NCI-H146 (cell line): ENCODE results near the gene TET2.

ENCODE experiments used
- DNase-seq: peaks from one replicate; lab custom pipeline; 2025; lab: John Stamatoyannopoulos, UW

The TET2 gene

DNA sequence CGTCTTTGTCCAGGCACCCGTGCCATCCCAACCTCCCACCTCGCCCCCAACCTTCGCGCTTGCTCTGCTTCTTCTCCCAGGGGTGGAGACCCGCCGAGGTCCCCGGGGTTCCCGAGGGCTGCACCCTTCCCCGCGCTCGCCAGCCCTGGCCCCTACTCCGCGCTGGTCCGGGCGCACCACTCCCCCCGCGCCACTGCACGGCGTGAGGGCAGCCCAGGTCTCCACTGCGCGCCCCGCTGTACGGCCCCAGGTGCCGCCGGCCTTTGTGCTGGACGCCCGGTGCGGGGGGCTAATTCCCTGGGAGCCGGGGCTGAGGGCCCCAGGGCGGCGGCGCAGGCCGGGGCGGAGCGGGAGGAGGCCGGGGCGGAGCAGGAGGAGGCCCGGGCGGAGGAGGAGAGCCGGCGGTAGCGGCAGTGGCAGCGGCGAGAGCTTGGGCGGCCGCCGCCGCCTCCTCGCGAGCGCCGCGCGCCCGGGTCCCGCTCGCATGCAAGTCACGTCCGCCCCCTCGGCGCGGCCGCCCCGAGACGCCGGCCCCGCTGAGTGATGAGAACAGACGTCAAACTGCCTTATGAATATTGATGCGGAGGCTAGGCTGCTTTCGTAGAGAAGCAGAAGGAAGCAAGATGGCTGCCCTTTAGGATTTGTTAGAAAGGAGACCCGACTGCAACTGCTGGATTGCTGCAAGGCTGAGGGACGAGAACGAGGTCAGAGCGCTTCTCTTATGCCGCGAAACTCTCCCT is at the start of gene TET2:
TSS of gene TET2 (plus strand) at position 601 of the 740 bp plus-strand sequence. CDS start 87,067 bp downstream, outside the sequence.
- DNase-seq, result peak; percentile 64

DNA sequence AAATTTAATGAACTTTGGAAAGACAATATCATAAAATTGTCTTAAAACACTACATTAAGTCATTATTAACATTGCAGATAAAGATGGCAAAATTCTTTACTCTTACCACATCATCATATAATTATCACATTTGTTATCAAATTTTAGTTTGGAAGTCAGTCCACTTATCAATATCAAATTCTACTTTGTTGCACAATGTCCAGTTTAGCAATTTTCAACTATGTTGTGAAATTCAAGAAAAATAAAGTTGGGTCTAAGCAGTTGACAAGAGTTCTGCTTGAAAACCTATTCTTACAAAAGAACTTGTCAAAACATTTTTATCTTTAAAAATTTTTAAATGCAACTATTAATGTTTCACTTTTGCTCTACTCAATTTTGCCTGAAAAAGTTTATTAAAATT is 44.7 kb upstream of the TET2 start:
- DNase-seq, result no peak

DNA sequence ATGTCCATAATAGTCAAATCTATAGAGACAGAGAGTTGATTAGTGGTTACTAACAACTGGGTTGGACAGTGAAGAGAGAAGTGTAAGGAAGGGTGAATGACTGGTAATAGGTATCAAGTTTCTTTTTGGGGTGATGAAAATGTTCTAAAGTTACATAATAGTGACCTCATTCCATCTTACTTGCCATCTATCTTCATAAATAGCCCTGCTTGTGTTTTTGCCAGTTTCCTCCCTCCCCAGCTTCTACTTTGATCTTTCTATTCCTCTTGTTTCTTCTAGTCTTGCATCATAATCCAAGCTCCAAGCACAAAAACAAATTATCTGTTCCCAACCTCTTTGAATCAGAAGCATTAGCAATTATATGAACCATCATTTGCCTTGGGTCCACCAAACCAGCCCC is 40.2 kb upstream of the TET2 start:
- no peak for DNase-seq

DNA sequence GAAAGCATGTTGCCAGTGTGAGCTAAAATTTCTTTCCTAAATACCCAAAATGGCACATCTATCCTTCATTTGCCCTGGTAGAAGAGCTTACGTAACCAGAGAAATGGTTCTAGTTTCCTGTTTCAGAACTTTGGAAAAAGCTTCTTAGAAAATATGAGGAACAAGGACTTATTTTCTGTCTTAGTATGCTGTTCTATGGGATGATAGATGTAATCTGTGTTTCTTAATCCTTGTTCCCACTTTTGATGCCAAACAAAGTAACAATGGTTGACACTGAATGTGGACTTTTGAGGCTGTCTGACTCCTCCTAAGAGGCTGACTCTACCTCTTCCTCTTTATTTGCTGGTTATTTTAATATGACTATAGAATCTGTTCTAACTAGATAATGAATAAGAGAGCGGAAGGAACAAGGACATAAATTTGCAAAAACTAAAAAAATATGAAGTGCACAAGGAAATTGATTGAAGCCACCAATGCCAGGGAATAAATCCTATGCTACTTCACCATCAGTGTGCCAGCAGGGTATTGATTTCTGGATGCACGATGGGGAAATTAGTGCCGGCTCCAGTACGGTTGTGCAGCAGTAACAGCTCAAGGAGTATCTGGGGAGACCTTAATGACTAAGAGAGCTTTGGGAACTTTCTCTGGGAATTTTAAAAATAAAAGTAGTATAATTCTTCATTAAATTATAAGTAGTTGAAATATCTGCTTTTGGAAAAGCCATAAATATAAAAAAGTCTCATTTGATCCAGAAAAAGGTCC is 39.4 kb upstream of the TET2 start:
- DNase-seq, result no peak

DNA sequence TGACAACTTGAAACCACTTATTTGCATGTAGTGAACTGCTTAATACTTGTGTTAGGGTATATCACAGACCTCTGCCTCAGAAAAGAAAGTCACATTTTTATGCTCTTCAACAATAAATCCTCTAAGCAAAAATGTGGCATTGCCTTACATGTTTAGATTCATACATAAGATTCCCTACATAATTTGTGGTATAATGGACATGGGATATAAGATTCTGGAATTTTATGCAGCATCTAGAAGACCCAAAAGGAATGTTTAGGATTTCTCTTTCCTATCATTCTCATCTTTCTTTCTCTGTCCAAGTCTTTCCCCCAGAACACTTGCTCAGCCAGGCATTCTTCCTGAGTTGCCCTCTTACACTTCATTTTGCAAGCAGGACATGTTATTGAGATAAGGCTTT is 37.7 kb upstream of the TET2 start:
- no peak for DNase-seq

DNA sequence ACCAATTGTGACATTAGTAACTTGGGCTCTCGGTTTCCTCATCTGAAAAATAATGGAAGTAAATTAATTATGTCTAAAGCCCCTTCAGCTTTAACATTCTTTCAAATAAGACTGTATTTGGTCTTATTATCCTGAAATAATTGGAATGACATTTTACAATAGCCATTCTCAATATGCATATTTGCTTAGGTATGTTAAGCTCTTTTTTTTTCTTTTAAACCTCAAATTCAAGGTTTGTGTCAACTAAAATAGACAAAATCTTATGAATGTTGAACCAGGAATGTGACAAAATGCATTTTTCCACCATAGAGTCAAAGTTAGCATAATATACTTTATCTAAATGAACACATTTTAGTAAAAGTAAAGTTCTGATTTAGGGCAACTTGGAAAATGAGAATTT is 34.4 kb upstream of the TET2 start:
- no peak for DNase-seq

DNA sequence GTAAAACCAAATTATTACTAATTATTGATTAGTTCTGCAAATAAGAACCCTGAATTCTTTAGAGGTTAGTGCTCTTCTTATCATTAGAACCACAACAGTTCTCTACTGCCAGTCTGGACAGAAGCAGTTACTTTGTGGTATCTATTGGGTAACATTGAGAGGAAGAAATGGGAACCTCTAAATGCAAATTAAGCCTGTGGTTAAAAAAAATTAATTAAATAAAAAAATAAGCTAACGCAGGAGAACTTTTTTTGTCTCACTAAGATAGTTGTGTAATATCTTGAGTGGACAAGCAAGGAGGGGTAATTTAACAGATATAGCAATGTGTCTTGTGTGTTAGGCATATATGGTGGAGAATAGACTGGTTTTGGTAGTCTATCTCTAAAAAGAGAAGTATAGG is 32.9 kb upstream of the TET2 start:
- no peak for DNase-seq

DNA sequence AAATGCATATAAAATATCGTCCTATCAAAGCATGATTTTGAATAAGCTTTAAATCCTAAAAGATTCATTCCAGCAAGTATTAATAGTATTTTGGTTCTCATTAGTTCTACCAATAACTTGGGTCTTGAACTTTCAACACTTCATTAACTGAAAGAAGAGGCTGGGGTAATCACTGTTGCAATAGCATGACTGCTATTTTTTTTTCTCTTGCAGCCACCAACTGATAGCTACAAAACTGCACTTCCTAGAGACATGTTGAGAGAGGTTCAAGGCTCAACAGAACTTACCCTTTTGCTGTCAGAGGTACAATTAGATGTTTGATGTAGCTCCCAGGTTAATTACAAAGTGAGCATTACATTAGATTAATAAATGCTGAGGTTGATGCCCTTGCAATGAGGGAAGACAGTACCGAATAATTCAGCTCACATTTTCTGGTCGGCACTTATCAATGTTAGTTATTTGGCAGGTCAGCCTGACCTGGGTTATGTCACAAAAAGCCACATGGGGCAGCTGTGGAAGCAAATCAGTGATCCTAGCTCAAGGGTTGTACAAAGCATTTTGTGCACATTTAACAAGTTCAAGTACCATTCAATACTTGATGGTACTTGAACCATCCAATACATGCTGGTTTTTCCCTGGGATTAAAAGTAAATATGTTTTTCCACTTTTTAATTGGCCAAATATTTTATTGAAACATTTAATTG is 29.9 kb upstream of the TET2 start:
- DNase-seq, result no peak

DNA sequence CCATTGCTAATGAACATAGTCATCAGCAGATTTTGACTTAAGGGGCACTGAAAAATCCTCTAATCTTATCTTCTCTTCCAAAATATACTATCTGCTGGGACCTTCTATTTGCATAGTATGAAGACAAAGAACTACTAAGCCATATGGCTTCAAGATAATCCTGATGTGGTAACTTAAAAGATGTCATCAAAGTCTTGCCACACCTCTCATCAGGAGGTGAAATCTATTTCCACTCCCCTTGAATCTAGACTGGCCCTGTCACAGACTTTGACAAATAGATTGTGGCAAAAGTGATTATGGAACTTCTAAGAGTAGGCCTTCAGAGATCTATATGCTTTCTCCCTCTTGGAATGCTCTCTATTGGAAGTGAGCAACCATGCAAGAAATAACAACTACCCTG is 27.3 kb upstream of the TET2 start:
- no peak for DNase-seq

DNA sequence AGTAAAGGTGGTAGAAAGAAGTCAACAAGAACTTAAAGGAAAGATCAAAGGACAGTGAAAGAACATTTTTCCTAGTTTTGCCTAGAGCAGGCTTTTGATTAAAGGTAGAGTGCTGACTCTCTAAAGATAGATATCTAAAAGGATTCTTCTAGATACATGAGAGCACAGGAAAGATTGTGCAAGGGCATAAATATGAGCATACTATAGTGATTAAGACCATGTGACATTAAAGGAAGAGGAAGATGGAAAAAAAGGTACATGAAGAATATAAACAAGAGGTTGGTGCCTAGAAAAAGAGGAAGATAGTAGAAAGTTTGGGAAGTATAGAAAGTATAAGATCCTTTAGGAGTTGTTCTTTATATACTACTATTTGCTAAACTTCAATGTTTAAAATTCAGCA is 26.1 kb upstream of the TET2 start:
- no peak for DNase-seq

DNA sequence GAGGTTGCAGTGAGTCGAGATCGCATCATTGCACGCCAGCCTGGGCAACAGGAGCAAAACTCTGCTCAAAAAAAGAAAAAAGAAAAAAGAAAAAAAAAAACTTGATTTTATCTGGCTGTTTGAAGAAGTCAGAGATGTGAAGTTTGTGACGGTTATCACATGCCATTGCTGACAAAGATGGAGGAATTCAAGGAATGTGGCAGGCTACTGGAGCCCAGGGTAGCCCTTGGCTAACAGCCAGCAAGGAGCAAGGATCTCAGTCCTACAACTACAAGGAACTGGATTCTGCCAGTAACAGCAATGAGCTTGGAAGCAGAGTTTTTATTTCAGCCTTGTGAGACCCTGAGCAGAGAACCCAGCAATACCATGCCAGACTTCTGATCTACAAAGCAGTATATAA is 24.3 kb upstream of the TET2 start:
- no peak for DNase-seq

DNA sequence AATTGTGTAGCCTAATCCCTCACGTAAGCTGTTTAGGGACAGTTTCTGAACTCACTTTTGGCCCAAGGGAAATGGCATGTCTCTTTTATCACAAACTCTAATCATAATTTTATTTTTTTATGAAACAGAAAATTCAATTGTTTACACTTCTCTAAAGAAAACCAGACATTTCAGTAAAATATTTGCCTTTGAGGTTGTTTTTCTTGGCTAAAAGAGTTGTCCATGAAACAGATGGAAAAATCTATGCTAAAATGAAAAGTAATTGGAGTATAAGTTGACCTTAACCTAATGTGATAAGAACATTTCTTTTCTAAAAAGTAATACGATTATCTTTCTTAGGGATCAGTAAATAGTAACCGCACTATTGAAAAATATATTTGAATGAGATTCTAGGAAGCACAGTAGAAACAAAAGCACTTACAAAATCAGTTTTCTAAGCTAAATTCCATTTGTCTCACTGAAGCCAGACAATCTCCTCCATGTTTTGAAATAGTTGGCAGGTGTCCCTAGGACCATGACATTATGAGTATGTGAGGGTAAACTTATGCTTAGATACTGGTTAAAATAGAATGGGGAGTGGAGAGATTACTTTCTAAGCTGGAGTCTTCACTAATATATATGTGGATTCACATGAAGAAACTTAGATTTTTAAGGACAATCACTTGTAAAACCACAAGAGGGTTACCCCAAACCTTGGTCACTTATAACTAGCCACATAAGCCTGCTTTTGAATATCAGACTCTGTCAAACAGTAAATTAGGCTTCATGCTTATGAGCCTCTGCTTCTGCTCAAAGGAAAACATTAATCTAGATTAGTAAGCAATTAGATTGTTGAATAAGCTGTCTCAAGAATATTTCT is 20.1 kb upstream of the TET2 start:
- no peak for DNase-seq

DNA sequence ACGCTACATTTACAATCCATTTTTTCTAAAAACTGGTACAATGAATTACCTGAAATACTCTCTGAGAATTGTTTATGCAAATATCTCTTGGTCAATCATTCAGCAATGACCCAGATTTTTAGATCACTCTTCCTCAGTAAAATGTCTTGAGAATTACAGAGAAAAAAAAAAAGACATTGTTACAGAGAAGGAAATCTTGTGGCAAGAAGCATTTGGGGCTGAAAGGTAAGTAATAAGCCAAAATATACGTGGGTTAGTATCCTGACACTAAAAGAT is 19.6 kb upstream of the TET2 start:
- no peak for DNase-seq

DNA sequence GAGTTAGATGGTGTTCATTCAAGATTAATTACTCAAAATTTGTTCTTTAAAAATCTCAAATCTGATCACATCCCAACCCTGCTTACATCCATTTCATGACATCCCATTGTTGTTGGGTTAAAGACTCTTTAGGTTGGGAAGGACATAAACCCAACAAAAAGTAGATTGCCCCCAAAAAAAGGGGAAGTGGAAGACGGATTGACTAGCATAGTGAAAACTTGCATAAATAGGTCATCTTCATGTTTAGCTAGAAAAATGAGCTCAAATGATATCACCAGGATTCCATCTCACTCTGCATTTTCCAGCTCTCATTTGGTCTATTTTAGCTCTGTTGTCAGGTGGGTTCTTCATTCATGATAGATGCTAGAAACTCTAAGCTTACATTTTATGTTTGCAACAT is 18.5 kb upstream of the TET2 start:
- no peak for DNase-seq

DNA sequence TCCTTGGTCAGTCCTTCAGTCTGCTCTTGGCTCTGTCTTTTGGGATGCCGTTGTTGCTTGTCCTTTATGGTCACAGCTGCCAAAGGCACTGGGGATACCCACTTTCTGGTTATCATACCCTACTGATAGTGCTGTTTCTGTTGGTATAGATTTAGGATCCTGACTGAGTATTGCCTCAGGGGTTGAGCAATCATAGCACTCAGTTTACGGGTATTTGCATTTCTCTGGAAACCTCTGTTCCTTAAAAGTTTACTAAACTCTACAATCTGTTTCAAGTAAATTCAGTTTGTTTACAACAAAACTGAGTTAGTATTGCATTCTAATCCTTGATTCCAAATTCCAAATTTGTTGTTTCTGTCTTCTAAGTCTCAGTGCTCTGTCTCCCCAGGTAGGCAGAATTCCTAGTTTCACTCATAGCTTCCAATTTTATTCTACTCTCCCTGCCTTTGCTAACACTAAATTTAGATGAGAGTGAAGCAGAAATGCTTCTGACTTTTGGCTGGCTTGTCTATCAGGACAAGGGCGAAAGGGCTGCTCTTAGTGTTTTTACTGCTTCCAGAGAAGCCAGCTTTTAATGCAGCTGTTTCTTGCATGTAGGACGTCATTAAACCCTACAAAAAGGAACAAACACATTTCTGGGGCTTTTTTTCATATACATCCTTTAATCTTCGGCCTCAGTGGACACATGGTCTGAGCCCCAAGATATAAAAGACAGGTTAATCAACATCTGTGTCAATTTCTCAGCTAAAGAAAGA is 17.2 kb upstream of the TET2 start:
- DNase-seq, result no peak

DNA sequence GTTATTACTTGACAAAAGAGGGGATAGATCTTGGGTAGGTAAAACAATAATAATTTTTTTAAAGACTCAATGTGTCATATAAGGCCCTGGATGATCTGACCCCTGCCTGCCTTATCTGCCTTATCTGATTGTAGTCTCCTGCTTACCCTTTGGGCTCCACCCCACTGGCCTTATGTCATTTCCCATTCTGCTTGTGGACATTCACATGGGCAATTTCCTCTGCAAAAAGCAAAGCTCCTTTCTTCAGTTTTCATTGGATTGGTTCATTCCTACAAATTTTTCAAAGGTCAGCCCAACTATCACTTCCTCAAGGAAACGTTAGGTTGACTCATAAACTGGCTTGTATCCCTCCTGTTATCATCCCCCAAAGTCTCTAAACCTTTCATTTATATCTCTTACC is 15.7 kb upstream of the TET2 start:
- no peak for DNase-seq

DNA sequence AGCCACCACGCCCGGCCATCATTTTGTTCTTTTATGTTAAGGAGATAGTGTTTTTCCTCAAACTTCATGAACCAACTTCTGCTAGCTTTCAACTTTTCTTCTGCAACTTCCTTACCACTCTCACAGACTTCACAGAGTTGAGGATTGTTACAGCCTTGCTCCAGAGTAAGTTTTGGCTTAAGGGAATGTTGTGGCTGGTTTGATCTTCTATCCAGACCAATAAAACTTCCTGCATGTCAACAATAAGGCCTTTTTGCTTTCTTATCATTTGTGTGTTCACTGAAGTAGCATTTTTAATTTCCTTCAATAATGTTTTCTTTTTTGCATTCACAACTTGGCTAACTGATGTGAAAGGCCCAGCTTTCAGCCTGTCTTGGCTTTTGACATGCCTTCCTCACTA is 12.7 kb upstream of the TET2 start:
- DNase-seq, result no peak

DNA sequence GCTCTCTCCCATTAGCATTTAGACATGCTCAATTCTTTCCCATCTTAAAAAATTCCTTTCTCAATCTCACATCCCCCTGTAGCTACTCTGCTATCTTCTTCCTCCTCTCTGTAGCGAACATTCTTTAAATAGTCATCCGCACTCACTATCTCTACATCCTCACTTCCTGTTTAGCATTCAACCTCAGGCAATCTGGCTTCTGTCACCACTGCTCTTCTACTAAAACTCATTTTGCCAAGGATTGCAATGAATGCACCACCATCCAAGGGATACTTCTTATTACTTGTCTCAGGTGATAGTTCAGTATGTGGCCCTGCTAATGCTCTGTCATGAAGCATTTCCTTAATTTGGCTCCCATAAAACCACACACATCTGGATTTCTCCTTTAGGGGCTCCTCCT is 10.9 kb upstream of the TET2 start:
- DNase-seq, result no peak

DNA sequence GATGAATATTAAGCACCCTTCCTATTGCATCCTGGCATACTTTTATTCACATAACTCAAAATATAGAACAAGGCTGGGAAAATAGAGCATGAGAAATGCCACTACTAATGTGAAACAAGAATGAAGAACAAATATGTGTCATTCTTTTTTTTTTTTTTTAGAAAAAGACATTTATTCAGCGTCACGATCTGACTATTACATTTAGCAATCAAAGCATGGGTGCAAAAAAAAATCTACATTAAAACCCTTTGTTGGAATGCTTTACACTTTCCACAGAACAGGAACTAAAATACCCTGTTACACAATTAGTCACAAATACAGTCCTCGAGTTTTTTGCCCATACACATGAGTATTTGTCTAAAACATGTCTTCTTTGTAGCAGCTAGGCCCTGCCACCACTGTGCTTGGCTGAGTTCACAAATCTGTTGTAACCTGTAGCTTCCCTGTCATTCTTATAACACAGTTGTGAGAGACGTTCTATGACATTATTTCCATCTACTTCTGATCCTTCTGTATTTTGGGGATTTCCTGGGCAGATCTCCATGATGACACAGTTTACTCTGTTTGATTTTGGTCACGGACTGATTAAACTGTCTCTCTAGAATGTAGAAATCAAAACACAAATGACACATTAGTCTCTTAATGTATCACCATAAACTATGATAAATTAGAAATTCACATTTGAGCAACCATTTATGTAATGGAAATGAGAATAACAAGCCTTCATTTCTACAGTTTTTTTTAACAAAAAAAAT is 9.4 kb upstream of the TET2 start:
- no peak for DNase-seq

DNA sequence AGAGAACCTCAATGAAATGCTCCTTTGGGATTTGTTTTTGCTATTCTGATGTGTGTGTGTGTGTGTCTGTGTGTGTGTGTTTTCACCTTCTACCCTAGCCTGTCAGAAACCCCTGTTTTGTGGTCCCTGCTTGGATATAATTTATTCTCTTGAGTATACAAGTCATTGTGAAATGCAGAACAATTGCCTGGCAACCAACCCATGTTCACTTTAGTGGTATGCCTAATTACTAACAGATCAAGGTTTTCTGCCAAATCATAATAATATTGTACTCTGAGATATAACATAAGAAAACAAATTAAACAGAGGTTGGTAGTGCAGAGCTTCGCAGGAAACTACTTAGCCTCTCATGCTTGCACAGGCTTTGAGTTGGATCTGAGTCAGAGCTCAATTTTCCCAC is 7.0 kb upstream of the TET2 start:
- no peak for DNase-seq
